Superior temporal gyrus (tissue), 1 donor: ENCODE results near the gene YIF1B.

Experiments used
- DNase-seq: peaks from one replicate; pipeline ENCODE4 v3.0.0-alpha.2; 2016; ENCODE audit errors: extremely low spot score

Gene YIF1B

DNA sequence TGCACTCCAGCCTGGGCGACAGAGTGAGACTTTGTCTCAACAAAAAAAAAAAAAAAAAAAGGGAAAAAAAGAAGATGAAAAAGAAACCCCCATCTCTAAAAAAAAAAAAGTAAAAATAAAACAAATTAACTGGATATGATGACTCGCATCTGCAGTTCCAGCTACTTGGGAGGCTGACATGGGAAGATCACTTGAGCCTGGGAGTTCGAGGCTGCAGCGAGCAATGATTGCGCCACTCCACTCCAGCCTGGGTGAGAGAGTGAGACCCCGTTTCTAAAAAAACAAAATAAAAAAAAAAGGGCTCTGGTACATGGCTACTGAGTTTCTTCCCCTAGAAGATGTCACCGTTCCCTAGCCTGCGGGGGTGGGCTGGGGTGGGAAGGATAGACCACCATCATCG lies 17.5 kb upstream of the YIF1B start:
- no peak for DNase-seq

DNA sequence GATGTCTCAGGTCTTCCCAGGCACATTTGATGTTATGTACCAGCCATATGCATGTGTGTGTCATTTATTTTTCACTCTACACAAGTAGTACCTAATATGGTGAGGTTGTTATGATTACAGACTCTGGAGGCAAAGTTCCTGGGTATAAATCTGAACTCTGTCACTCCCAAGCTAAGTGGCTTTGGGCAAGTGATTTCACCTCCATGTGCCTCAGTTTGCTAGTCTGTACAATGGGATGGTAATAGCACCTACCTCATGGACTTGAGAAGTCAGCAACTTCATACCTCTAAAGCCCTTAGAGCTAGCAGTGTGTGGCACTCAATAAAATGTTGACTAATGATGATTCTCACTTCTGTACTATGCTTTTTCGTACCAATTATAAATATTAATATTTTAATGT lies 16.0 kb upstream of the YIF1B start:
- DNase-seq: no peak

DNA sequence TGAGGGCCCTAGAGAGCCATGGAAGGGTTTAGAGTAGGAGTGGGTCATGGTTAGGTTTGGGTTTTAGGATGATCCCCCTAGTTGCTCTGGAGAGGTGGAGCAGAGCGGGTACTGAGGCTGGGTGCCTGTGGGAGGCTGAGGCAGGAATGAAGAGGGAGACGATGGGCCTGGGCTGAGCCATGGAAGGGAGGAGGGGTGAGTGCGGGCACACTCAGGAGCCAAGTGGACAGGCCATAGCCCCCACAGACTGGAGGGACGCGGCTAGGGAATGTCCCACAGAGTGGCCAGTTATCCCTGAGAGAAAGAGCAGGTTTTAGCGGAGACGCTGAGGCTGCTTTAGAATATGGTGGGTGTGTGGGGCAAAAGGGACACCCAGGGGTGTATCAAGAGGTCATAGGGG lies 13.9 kb upstream of the YIF1B start:
- DNase-seq: no peak

DNA sequence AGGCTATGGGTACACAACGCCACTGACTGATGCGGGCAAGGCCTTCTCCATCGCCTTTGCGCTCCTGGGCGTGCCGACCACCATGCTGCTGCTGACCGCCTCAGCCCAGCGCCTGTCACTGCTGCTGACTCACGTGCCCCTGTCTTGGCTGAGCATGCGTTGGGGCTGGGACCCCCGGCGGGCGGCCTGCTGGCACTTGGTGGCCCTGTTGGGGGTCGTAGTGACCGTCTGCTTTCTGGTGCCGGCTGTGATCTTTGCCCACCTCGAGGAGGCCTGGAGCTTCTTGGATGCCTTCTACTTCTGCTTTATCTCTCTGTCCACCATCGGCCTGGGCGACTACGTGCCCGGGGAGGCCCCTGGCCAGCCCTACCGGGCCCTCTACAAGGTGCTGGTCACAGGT lies 10.8 kb upstream of the YIF1B start:
- no peak for DNase-seq

DNA sequence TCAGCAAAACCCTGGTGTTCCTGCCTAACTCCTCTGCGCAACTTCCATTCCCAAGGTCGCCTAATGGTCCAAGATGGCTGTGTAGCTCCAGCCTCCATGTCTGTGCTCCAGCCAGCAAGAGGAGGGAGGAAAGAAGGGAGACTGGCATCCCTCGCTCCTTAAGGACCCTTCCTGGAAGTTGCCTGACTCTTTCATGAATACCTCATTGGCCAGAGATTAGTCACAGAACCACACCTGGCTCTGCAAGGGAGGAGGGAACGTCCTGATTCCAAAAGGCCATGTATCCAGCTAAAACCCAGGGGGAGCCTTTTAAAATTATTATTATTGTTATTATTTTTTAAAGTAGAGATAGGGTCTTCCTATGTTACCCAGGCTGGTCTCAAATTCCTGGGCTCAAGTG lies 8.7 kb upstream of the YIF1B start:
- DNase-seq: no peak

DNA sequence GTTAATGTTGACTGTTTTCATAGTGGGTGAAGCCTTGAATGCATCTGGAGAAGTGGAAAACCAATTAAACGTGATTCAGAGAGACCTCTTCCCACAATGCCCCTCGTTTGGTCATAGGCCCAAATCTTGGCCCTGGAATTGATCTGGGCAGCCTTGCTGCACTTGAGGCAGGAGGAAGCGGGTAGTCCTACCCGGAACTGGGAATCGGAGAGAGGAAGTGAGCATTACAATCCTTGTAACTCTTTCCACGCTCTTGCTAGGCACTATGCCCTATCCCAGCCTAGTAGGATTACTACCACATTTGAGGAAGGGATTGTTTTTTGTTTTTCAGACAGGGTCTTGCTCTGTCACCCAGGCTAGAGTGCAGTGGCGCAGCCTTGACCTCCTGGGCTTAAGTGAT lies 7.5 kb upstream of the YIF1B start:
- no peak for DNase-seq

DNA sequence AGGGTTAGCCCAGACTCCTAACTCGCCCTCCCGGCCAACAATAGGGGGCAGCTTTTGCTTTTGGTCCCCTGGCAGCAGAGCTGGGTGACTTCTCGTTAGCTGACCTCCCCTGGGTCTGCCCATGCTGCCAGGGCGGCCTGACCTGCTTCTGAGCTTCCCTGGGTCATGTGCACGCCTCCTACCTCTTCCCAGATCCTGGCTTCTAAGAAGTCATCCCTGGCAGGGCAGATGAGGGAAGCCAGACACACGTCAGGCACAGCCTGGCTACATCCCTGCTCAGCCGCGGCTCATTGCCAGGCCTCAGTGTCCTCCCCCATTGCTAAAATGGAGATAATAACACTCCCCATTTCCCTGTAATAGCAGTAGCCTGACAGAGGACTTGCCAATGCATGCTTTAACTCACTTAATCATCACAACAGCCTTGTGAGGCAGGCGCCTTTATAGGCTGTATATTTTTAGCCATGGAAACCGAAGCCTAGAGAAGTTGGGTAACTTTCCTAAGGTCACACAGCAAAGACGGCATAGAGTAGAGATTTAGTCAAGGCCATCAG lies 6.0 kb upstream of the YIF1B start:
- no peak for DNase-seq

DNA sequence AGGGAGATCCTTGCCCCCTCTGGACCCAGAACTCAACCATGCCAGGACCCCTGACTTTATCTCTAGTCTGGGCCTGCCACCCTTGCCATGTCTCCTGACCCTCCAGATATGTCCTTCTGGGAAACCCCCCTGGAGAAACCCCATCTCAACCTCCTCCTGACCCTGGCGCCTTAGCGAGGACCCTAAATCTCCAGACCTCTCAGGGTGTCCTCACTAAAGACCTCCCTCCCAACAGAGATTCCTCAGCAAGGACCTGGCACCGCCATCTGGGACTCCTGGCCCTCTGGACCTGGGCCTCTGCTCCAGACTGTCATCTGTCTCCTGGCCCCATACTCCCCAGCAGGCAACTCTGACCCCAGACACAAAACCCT lies 5.2 kb upstream of the YIF1B start:
- no peak for DNase-seq

DNA sequence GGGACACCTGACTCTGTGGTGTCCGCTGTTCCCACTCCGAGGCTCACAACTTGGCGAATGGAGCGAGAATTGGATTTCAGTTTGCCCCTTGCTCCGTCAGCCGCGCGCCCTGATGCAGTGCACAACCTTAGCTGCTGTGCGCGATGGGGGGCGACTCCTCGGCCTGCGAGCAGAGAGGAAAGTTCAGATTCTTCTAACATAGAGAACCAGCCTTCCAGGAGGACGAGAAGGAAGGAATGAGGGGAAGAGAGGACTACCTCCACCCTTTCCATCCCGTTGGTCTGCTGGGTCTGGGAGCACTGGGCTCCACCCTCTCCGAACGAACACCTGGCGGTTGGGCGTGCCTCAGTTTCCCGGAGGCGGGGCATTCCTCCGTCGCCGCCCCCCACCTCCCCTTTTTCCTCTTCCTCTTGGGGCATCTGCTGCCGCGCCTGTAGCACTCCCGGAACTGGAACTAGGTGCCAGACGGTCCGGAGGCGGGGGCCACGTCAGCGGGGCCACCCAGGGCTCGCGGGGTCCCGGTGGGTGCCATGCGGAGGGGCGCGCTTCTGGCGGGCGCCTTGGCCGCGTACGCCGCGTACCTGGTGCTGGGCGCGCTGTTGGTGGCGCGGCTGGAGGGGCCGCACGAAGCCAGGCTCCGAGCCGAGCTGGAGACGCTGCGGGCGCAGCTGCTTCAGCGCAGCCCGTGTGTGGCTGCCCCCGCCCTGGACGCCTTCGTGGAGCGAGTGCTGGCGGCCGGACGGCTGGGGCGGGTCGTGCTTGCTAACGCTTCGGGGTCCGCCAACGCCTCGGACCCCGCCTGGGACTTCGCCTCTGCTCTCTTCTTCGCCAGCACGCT lies 3.9 kb upstream of the YIF1B start, which contains the start of gene KCNK6:
TSS of gene KCNK6 (plus strand) at position 425 of the 838 bp plus-strand sequence. CDS start at position 531, 106 bp downstream.
- no peak for DNase-seq

DNA sequence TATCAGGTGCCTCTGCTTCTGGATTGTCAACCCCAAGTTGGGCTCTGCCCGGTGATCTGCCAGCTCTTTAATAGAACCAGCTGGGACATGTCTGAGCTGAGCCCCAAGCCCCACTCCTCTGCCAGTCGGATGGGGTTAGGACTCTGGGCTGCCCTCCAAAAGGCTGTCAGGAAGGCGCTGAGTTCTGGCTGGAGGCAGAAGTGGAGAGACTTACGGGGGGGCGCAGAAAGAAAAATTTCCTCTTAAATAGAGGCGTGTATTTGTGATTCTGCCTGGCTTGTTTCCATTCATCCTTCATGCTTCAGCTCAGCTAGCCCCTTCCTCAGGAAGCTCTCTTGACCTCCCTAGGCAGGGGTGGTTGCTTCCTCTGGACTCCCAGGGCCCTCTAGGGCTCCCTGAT lies 2.9 kb upstream of the YIF1B start:
- DNase-seq: no peak

DNA sequence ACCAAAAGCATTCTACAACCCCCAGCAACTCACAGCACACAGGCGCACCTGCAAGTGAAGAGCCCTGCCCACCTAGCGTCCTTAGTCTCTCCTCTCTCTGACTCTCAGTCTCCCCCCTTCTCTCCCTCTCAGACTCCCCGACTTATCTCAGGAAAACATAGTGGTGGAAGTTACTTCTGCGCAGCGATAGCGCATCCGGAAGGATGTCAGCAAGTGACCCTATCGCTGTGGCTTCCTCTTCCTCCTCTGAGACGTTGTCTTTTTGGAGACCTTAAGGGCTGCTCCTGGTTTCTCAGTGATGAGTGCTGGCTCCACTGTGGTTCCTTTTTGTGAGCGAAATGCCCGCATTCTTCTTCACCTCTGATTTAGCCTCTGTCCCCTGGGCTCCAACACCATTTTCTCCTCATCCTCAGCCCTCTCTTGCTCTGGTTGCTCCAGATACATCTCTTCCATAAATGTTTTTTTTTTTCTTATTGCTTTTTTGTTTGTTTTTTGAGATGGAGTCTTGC lies 1.4 kb upstream of the YIF1B start:
- no peak for DNase-seq

DNA sequence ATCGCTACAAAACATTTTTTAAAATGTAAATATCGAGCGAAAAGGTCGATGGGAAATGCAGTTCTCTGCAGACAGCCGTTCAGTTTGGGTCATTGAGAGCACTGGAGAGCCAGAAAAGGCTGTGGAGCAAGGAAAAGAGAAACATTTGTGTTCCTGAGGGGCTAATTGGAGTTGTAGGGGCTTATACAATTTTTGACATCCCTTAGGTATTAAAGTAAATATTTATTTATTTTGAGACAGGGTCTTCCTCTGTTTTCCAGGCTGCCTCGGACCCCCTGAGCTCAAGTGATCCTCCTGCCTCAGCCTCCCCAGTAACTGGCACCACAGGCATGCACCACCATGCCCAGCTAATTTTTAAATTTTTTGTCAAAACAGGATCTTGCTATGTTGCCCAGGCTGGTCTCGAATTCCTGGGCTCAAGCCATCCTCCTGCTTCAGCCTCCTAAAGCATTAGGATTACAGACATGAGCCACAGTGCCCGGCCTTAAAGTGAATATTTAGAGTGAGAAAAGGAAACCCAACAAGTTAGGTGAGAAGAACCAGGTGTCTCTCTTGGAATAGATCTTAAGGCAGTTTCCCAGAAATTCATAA lies 825 bp upstream of the YIF1B start:
- DNase-seq: peak; percentile 45

DNA sequence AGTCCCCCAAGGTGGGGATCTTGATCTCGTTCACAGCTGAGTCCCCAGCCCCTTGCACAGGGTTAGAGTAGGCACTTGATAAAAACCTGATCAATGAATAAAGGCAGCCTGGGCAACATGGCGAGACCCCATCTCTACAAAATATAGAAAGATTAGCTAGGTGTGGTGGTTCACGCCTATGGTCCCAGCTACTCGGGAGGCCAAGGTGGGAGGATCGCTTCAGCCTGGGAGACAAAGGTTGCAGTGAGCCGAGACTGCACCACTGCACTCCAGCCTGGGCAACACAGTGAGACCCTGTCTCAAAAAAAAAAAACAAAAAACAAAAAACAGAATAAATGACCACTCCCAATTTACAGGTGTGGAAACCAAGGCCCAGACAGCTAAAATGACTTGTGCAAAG lies 4.8 kb downstream of the YIF1B start:
- no peak for DNase-seq

DNA sequence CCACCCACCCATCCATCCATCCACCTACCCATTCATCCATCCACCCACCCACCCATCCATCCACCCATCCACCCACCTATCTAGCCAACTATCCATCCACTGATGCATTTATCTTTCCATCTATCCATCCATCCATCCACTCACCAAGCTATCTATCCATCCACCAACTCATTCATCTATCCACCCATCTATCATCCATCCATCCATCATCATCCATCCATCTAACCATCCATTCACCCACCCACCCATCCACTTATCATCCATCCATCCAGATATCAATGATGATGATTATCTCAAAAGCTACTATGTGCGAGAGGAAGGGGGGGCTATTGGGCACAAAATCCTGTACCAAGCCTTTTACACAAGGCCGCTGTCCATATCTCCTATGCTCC lies 5.5 kb downstream of the YIF1B start:
- no peak for DNase-seq

DNA sequence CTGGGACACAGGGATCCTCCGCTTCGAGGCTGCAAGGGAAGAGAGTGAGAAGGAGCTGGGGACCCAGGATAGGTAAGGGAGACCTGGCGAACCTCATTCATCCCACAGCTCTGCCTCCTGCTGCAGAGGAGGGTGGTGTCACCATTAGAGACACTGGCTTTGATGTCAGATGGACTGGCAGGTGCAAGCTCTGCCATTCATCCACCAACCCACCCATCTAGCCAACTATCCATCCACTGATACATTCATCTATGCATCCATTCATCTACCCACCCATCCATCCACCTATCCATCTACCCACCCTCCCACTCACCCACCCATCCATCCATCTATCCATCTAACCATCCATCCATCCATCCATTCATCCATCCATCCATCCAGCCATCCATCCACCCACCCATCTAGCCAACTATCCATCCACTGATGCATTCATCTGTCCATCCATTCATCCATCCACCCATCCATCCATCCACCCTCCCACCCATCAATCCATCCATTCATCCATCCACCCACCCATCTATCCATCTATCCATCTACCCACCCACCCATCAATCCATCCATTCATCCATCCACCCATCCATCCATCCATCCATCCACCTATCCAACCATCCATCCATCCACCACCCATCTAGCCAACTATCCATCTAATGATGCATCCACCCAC lies 6.0 kb downstream of the YIF1B start:
- DNase-seq: no peak

DNA sequence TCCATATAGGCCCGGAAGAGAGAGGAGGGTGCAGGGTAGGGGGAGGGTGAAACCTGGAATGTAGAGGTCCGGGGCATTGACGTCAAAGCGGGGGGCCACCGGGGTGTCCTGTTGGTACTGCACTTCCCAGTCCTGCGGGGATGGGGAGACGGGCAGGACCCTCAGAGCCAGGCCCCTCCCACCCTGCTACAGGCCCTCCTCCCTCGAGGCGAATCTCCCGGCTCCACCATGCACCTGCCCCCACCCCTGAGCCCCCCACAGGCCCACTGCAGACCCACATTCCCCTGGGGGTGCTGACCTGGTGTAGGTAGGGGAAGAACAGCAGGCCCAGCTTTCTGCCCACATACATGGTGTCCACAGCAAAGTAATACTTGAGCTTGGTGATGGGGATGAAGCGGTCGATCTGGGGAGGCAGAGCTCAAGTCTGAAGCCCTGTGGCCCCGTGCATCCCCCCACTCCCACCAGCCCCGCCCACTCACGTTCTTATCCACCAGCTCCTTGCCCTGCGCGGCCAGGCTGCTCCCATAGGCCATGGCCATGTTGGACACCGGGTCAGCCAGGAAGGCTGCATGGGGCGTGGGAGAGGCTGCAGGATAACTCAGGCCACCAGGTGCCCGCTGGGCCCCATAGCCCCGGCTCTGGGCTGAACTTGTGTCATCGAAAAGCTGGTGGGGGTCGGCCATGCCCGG lies 6.7 kb downstream of the YIF1B start:
- DNase-seq: no peak

DNA sequence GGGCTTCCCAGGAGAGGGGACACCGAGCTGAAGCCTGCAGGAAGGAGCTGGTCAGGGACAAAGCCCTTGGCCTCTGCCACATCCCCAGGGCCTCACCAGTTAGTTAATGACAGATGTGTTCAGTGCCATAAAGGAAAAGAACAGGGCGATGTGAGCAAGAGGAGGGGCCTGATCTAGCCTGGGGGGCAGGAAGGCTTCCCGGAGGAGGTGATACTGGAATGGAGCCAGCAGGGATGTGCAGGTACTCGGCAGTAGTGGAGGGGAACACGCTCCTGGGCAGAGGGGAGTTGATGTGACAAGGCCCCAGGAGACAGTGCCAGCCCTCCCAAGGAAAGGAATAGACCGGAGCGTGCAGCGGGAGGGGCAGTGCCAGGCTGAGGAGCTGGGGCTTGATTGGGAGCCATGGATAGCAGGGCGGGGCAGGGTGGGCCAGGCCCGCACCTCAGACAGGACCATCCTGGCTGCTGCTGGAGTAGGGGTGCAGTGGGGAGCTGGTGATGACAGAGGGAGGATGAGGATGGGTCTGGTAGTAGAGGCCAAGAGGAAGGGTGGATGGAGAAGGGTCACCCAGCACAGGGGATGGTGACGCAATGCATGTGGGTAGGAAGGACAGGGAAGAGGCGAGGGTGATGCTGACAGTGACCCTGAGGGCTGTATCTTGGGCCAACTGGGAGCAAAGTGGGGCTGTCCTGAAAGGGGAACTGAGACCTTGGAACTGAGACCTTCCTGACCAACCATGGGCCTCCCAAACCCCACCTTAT lies 7.6 kb downstream of the YIF1B start:
- no peak for DNase-seq

DNA sequence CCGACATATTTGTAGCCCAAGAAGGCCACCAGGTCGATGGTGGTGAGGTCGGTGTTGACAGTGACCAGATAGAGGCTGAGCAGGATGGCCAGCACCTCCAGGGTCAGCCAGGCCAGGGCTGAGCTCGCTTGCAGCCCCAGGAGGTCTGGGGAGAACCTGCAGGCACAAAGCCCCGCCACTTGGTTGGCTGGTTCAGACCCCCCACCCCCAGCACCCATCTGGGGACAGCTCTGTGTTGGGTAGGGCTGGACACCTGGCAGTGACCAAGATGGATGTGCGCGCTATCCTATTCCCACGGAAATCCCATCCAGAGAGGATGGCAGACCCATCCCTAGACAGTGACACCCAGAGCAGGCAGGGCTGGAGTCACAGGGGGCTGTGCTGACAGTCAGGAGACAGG lies 8.2 kb downstream of the YIF1B start:
- DNase-seq: no peak

DNA sequence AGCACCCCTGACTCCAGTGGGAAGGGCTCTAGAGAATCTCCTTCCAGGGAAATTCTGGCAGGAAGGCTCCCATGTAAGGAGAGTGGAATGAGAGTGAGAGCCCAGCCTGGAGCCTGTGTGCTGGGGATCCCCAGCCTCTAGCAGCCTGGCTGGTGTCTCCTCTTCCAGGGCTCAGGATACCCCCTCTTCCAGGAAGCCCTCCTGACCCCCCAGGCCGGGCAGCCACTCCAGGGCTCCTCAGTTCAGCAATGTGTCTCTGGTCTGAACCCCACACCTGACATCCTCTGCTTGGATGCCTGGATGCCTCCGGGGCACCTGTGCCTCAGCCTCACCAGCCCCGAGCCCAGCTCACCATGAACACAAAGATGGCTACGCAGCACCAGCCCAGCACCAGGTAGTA lies 8.7 kb downstream of the YIF1B start:
- DNase-seq: no peak

DNA sequence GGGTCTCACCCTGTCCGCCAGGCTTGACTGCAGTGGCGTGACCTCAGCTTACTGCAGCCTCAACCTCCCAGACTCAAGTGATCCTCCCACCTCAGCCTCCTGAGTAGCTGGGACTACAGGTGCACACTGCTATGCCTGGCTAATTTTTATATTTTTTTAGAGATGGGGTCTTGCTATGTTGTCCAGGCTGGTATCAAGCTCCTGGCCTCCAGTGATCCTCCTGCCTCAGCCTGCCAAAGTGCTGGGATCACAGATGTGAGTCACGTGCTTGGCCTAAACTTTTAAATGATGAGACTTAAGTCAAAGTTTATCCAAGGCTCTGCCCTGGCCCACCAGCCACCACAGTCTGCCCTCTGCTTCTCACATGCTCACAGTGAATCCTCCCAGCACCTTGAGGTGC lies 9.5 kb downstream of the YIF1B start:
- no peak for DNase-seq

DNA sequence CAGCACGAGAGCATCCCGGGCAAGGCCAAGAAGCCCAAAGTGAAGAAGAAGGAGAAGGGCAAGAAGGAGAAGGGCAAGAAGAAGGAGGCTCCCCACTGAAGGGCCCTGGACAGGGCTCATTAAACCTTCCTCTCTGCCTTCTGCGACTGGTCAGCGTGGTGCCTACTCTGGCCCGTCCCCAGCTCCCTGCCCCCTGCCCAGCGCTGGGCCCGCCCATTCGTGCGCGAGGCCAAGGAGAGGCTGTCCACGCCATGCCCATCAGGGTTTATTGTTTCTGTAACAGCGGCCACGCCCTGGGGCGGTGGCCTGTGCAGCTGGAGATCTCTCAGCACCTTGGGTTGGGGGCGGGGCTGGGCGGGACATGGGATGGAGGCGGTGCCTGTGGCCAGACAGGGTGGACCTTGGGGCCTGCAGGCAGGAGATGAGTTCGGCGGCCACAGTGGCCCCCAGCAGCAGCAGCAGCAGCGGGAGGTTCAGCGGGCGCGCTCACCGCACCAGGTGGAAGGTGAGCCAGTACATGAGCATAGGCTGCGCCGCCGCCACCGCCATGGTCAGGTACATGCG lies 10.8 kb downstream of the YIF1B start:
- no peak for DNase-seq
